Trophoblast cell (in vitro differentiated cells and primary cell): Measurements from ENCODE around the gene MPZL3.

Source experiments
- DNase-seq, 2 donors: peaks; one replicate each; pipeline ENCODE4 v3.0.0-alpha.2; 2016
- H2AFZ ChIP-seq: 2 replicates; pipeline ENCODE4 v1.6.1; 2013; ENCODE audit warnings: low read length, moderate library complexity, mild to moderate bottlenecking; ENCODE audit not compliant: insufficient read depth, poor library complexity
- H2AK5ac ChIP-seq: 2 replicates; pipeline ENCODE4 v1.6.1; 2013; ENCODE audit warnings: mild to moderate bottlenecking, low read length
- H2BK120ac ChIP-seq: 2 replicates; pipeline ENCODE4 v1.6.1; 2013; ENCODE audit warnings: low read length, mild to moderate bottlenecking, moderate library complexity; ENCODE audit not compliant: insufficient read depth, poor library complexity
- H2BK12ac ChIP-seq: 2 replicates; pipeline ENCODE4 v1.6.1; 2013; ENCODE audit warnings: mild to moderate bottlenecking, low read length, moderate library complexity
- H2BK5ac ChIP-seq: 2 replicates; pipeline ENCODE4 v1.6.1; 2013; ENCODE audit warnings: low read length, low read depth, moderate library complexity, mild to moderate bottlenecking; ENCODE audit not compliant: poor library complexity
- H3K14ac ChIP-seq: 2 replicates; pipeline ENCODE4 v1.6.1; 2013; ENCODE audit warnings: mild to moderate bottlenecking, low read length
- H3K18ac ChIP-seq: 2 replicates; pipeline ENCODE4 v1.6.1; 2013; ENCODE audit warnings: mild to moderate bottlenecking, low read length
- H3K23ac ChIP-seq: 2 replicates; pipeline ENCODE4 v1.6.1; 2013; ENCODE audit warnings: low read length
- H3K27ac ChIP-seq: 2 replicates; pipeline ENCODE4 v1.5.1; 2013; ENCODE audit warnings: low read depth, mild to moderate bottlenecking, inconsistent platforms, low read length, moderate library complexity
- H3K27me3 ChIP-seq: 2 replicates; pipeline ENCODE4 v1.6.1; 2013; ENCODE audit warnings: inconsistent platforms, mild to moderate bottlenecking, low read length, moderate library complexity; ENCODE audit not compliant: insufficient read depth
- H3K36me3 ChIP-seq, 2 experiments: 1 replicate in 1 of 2; 2 replicates in 1 of 2; pipeline ENCODE4 v1.6.1; 2013; ENCODE audit warnings: low read length in 2 of 2, mild to moderate bottlenecking in 2 of 2, moderate library complexity in 1 of 2; ENCODE audit not compliant: insufficient read depth in 2 of 2, control insufficient read depth in 1 of 2
- H3K4ac ChIP-seq: 2 replicates; pipeline ENCODE4 v1.6.1; 2013; ENCODE audit warnings: low read depth, mild to moderate bottlenecking, low read length, moderate library complexity
- H3K4me1 ChIP-seq, 2 experiments: 1 replicate in 1 of 2; 2 replicates in 1 of 2; pipeline ENCODE4 v1.6.1; 2013; ENCODE audit warnings: low read length in 2 of 2, mild to moderate bottlenecking in 2 of 2, moderate library complexity in 1 of 2; ENCODE audit not compliant: insufficient read depth in 2 of 2, control insufficient read depth in 1 of 2
- H3K4me2 ChIP-seq: 2 replicates; pipeline ENCODE4 v1.6.1; 2013; ENCODE audit warnings: inconsistent platforms, mild to moderate bottlenecking, low read length, moderate library complexity
- H3K4me3 ChIP-seq: 2 replicates; pipeline ENCODE4 v1.5.1; 2013; ENCODE audit warnings: mild to moderate bottlenecking, low read depth, low read length, inconsistent platforms
- H3K79me1 ChIP-seq: one replicate; pipeline ENCODE4 v1.6.1; 2013; ENCODE audit warnings: low read length
- H3K79me2 ChIP-seq: 2 replicates; pipeline ENCODE4 v1.6.1; 2013; ENCODE audit warnings: low read length, mild to moderate bottlenecking; ENCODE audit not compliant: control insufficient read depth, insufficient read depth, poor library complexity
- H3K9ac ChIP-seq: 2 replicates; pipeline ENCODE4 v1.6.1; 2013; ENCODE audit warnings: mild to moderate bottlenecking, low read length
- H3K9me3 ChIP-seq: 2 replicates; pipeline ENCODE4 v1.6.1; 2013; ENCODE audit warnings: low read depth, mild to moderate bottlenecking, control low read depth, inconsistent platforms, low read length; ENCODE audit not compliant: insufficient read depth
- H4K12ac ChIP-seq: 2 replicates; pipeline ENCODE4 v1.6.1; 2013; ENCODE audit warnings: low read depth, mild to moderate bottlenecking, low read length, moderate library complexity
- H4K8ac ChIP-seq: 2 replicates; pipeline ENCODE4 v1.6.1; 2013; ENCODE audit warnings: low read depth, mild to moderate bottlenecking, low read length, moderate library complexity
- H4K91ac ChIP-seq: one replicate; pipeline ENCODE4 v1.6.1; 2013; ENCODE audit warnings: low read depth, mild to moderate bottlenecking, low read length, moderate library complexity
- WGBS: extraction: QIAGEN DNeasy Blood & Tissue Kit; methylation state at CpG from one replicate; pipeline ENCODE4 v1.1.7; 2013; ENCODE audit warnings: missing lambda C conversion rate; ENCODE audit not compliant: insufficient read length, insufficient coverage; ENCODE audit errors: extremely low coverage; 5-methylcytosine and 5-hydroxymethylcytosine counted together

MPZL3 gene

DNA sequence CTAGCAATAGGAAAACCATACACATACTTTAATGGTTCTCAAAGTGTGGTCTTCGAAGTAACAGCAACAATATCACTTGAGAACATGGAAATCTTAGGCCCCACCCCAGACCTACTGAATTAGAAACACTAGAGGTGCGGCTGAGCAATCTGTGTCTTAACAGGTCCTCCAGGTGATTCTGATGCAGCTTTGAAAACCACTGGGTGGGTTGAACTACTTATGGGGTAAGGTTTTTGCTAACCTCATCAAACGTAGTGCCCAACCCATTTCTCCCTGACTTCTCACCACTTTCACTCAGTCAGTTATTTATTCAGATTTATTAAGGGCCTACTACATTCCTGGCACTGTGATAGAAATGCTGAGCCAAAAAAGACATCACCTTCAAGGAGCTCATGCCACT is 8.2 kb upstream of the MPZL3 start:
- H3K14ac ChIP-seq, result no peak overlapping the region
- no peak overlapping the region for H3K23ac ChIP-seq
- DNase-seq, result no peak
- H3K9me3 ChIP-seq, result no peaks in the 10 kb centered on the region
- no peak overlapping the region for H4K8ac ChIP-seq
- H3K4me2 ChIP-seq, result no peak overlapping the region
- H3K9ac ChIP-seq, result no peak overlapping the region
- H3K4me1 ChIP-seq, result peaks cover 2 to 6% of the 10 kb centered on the region in 2 experiments
- no CpG with 5 or more reads among the region's 3 CpGs for WGBS
- H2BK12ac ChIP-seq, result no peak overlapping the region
- no peaks in the 10 kb centered on the region for H3K36me3 ChIP-seq
- H2AFZ ChIP-seq, result no peak overlapping the region
- H3K18ac ChIP-seq, result no peak overlapping the region
- H4K91ac ChIP-seq, result no peak overlapping the region
- H3K4me3 ChIP-seq, result no peak overlapping the region
- H2BK5ac ChIP-seq, result no peak overlapping the region
- no peak overlapping the region for H3K4ac ChIP-seq
- H2AK5ac ChIP-seq, result no peak overlapping the region
- no peaks in the 10 kb centered on the region for H3K79me2 ChIP-seq
- no peaks in the 10 kb centered on the region for H3K27me3 ChIP-seq
- no peaks in the 10 kb centered on the region for H3K79me1 ChIP-seq
- no peak overlapping the region for H2BK120ac ChIP-seq
- no peak overlapping the region for H4K12ac ChIP-seq
- H3K27ac ChIP-seq, result no peak overlapping the region

DNA sequence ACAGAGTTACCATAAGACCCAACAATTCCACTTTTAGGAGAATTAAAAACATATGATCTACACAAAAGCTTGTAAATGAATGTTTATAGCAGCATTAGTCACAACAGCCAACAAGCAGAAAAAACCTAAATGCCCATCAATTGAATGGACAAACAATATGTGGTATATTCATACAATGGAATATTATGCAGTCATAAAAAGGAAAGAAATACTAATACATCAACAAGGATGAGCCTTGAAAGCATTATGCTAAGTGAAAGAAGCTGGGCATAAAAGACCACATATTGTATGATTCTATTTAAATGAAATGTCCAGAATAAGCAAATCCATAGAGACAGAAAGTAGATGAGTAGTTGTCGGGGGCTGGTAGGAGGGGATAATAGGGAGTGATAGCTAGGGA is 7.0 kb upstream of the MPZL3 start:
- Histone ChIP-seq H4K12ac (no peak overlapping the region), H3K4me3 (no peak overlapping the region), H3K79me1 (no peaks in the 10 kb centered on the region), H3K4me2 (no peak overlapping the region), H3K4me1 (peaks cover 2 to 5% of the 10 kb centered on the region in 2 experiments), H3K23ac (no peak overlapping the region), H3K27ac (no peak overlapping the region), H2AFZ (no peak overlapping the region), H3K9me3 (no peaks in the 10 kb centered on the region), H3K4ac (no peak overlapping the region), H3K79me2 (no peaks in the 10 kb centered on the region), H2BK120ac (no peak overlapping the region), H3K36me3 (no peaks in the 10 kb centered on the region), H3K27me3 (no peaks in the 10 kb centered on the region), H3K18ac (no peak overlapping the region), H4K8ac (no peak overlapping the region), H3K9ac (no peak overlapping the region), H2AK5ac (no peak overlapping the region), H2BK12ac (no peak overlapping the region), H2BK5ac (no peak overlapping the region), H4K91ac (no peak overlapping the region), H3K14ac (no peak overlapping the region)
- no CpG with 5 or more reads among the region's 1 CpG for WGBS
- no peak for DNase-seq

DNA sequence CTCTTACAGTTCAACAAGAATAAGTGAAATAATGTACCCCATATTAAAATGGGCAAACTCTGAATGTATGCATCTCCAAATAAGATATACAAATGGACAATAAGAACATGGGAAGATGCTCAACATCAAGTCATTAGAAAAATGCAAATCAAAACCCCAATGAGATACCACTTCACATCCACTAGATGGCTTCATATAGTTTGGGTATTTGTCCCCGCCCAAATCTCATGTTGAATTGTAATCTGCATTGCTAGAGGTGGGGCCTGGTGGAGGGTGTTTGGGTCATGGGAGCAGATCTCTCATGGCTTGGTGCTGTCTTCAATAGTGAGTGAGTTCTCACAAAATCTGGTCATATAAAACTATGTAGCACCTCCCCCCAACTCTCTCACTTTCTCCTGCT is 6.2 kb upstream of the MPZL3 start:
- H3K23ac ChIP-seq, result no peak overlapping the region
- no peak overlapping the region for H2BK5ac ChIP-seq
- no peak overlapping the region for H4K91ac ChIP-seq
- no peak for DNase-seq
- no peak overlapping the region for H2AK5ac ChIP-seq
- H2BK12ac ChIP-seq, result no peak overlapping the region
- no peaks in the 10 kb centered on the region for H3K36me3 ChIP-seq
- H3K14ac ChIP-seq, result no peak overlapping the region
- no CpG with 5 or more reads among the region's 1 CpG for WGBS
- no peak overlapping the region for H3K4ac ChIP-seq
- no peak overlapping the region for H4K8ac ChIP-seq
- no peak overlapping the region for H3K9ac ChIP-seq
- no peak overlapping the region for H3K4me2 ChIP-seq
- H3K18ac ChIP-seq, result no peak overlapping the region
- no peaks in the 10 kb centered on the region for H3K9me3 ChIP-seq
- H3K27me3 ChIP-seq, result no peaks in the 10 kb centered on the region
- no peaks in the 10 kb centered on the region for H3K79me2 ChIP-seq
- H4K12ac ChIP-seq, result no peak overlapping the region
- no peaks in the 10 kb centered on the region for H3K4me1 ChIP-seq
- no peak overlapping the region for H3K27ac ChIP-seq
- no peaks in the 10 kb centered on the region for H3K79me1 ChIP-seq
- no peak overlapping the region for H2AFZ ChIP-seq
- no peak overlapping the region for H2BK120ac ChIP-seq
- H3K4me3 ChIP-seq, result no peak overlapping the region

GRCh38 chr11:118252688-118253087 is 523 bp upstream of the MPZL3 start:
- H3K9me3 ChIP-seq, result peaks cover 2% of the 10 kb centered on the region
- no peak overlapping the region for H3K14ac ChIP-seq
- no peak overlapping the region for H2BK12ac ChIP-seq
- no peak overlapping the region for H2AK5ac ChIP-seq
- no peak overlapping the region for H3K23ac ChIP-seq
- H3K27ac ChIP-seq, result no peak overlapping the region
- no peak overlapping the region for H2BK5ac ChIP-seq
- H2BK120ac ChIP-seq, result no peak overlapping the region
- H3K79me2 ChIP-seq, result peaks cover 3% of the 10 kb centered on the region
- no peak overlapping the region for H4K91ac ChIP-seq
- H3K4ac ChIP-seq, result no peak overlapping the region
- H3K4me2 ChIP-seq, result peak overlapping the region; percentile 82
- H4K8ac ChIP-seq, result no peak overlapping the region
- H3K4me3 ChIP-seq, result no peak overlapping the region
- no peak overlapping the region for H3K9ac ChIP-seq
- no peak overlapping the region for H4K12ac ChIP-seq
- H3K79me1 ChIP-seq, result peaks cover 5% of the 10 kb centered on the region
- WGBS, result no CpG with 5 or more reads among the region's 3 CpGs
- DNase-seq, result no peak
- no peak overlapping the region for H2AFZ ChIP-seq
- no peaks in the 10 kb centered on the region for H3K27me3 ChIP-seq
- no peaks in the 10 kb centered on the region for H3K4me1 ChIP-seq
- H3K18ac ChIP-seq, result no peak overlapping the region
- H3K36me3 ChIP-seq, result no peaks in the 10 kb centered on the region
